ENCODE data around the gene ACOXL. TPM values are rescaled to one million over a fixed set of nuclear protein-coding genes. Genes with fewer than 3 reads are reported as not detected.

The ACOXL gene
- total RNA-seq, 1 donor = 0.10 TPM

DNA sequence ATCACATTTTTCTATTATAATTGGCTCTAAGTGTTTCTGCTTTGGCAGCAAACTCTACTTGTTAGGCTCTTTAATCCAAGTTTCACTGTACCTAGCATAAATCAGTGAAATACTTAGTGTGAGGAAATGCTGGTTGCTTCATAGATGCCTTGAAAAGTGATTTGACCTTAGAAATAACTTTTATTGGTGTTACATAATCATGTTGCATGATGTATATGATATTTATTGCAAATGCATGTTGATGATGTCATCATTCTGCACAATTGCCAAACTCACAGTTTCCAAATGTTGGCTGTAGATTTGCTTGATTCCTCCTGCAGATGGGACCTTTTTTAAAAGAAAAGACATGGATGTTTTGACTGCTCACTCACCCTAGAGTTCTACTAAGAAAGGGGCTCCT is 250.8 kb downstream of the ACOXL start:
- Histone ChIP-seq H3K27me3 (ENCODE audit: insufficient read depth, low read length) (no peaks in the 10 kb centered on the region), H3K4me1 (ENCODE audit: insufficient read depth, low read length) (peaks cover 21% of the 10 kb centered on the region), H3K9me3 (ENCODE audit: low read depth, low read length) (no peaks in the 10 kb centered on the region), H3K4me3 (ENCODE audit: low read length) (no peak overlapping the region)

DNA sequence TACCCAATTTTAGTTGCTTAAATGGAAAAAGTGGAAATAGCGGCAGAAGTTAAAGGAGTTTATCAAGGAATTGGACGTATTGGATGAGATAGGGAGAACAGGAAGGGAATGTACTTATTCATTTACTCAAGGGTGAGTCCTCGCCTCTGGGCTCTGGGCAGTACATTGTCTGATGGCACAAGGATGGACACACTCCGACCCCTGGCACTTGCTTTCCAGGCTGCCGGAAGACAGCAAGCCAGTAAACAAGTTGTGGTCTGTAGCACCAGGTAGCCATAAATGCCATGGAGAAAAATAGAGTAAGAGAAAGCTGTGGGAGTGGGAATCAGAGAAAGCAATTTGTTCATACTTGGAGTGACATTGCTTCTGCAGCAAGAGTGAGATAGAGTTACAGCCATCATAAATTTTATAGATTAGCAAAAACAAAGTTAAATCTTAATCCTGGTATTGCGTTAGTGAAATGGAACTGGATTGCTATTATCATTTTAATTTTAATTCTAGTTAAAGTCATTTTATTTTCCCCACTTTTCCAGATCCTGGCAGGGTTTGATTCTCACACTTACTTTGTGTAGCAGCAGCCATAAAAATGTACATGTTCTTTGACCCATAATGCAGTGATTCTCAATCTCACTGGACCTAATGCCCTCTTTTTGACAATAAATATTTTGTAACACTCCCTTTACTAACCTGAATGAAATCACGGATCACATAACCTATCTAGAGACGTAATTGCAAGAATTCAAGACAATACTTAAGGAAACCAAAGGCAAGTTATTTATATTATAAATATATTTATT is 252.5 kb downstream of the ACOXL start:
- H3K9me3 ChIP-seq (ENCODE audit: low read depth, low read length) = no peaks in the 10 kb centered on the region
- H3K4me1 ChIP-seq (ENCODE audit: insufficient read depth, low read length) = peaks cover 21% of the 10 kb centered on the region
- no peaks in the 10 kb centered on the region for H3K27me3 ChIP-seq (ENCODE audit: insufficient read depth, low read length)
- H3K4me3 ChIP-seq (ENCODE audit: low read length) = no peak overlapping the region

DNA sequence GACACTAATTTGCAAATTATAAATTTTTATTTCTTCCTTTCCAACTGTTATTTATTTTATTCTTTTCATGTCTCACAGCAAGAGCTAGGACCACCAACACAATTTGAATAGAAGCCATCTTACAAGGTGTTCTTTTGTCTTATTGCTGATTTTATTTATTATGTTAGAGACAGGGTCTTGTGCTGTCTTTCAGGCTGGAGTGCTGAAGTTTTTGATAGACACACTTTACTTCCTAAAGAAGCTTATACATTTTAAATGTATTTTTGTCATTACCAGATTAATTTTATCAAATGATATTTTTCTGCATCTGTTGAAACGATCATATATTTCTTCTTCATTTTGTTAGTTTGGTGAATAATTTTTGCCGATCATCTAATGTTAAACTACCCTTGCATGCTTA is 258.1 kb downstream of the ACOXL start:
- peaks cover 6% of the 10 kb centered on the region for H3K9me3 ChIP-seq (ENCODE audit: low read depth, low read length)
- no peak overlapping the region for H3K4me3 ChIP-seq (ENCODE audit: low read length)
- peaks cover 31% of the 10 kb centered on the region for H3K4me1 ChIP-seq (ENCODE audit: insufficient read depth, low read length)
- no peaks in the 10 kb centered on the region for H3K27me3 ChIP-seq (ENCODE audit: insufficient read depth, low read length)

DNA sequence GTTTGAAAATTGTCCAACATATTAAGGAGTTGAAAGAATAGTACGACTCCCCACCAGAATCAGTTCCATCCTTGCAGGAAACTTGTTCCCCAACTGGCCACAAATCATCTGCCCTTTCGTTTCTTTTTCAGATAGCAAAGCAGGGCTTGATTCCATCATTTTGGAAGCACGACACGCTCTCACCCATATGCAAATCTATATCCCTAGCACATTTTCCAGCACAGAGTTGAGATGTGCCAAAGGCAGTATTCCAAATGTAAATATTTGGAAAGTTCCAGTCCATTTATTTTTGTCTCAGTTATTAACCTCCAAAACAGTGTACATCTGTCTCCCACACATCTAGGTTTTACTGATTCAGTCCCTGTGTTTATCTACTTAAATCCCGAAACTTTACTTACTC is 259.5 kb downstream of the ACOXL start:
- H3K4me3 ChIP-seq (ENCODE audit: low read length) = no peak overlapping the region
- H3K9me3 ChIP-seq (ENCODE audit: low read depth, low read length) = peaks cover 6% of the 10 kb centered on the region
- H3K4me1 ChIP-seq (ENCODE audit: insufficient read depth, low read length) = peaks cover 36% of the 10 kb centered on the region
- no peaks in the 10 kb centered on the region for H3K27me3 ChIP-seq (ENCODE audit: insufficient read depth, low read length)

DNA sequence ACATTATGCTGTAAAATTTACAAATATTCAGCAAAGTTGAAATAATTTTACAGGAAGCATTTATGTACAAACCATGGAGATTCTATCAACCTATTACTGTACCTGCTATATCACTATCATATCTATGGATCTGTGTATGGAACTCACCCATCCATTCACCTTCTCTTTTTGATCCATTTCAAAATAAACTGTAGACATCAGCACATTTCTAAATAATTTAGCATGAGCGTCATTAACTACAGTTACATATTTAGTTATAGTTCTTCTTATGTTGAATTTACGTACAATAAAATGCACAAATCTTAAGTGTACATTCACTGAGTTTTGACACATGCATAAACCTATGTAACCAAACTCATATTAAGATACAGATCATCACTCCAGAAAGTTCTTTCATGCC is 260.5 kb downstream of the ACOXL start:
- Histone ChIP-seq H3K27me3 (ENCODE audit: insufficient read depth, low read length) (no peaks in the 10 kb centered on the region), H3K9me3 (ENCODE audit: low read depth, low read length) (peaks cover 6% of the 10 kb centered on the region), H3K4me1 (ENCODE audit: insufficient read depth, low read length) (peaks cover 36% of the 10 kb centered on the region), H3K4me3 (ENCODE audit: low read length) (no peak overlapping the region)

DNA sequence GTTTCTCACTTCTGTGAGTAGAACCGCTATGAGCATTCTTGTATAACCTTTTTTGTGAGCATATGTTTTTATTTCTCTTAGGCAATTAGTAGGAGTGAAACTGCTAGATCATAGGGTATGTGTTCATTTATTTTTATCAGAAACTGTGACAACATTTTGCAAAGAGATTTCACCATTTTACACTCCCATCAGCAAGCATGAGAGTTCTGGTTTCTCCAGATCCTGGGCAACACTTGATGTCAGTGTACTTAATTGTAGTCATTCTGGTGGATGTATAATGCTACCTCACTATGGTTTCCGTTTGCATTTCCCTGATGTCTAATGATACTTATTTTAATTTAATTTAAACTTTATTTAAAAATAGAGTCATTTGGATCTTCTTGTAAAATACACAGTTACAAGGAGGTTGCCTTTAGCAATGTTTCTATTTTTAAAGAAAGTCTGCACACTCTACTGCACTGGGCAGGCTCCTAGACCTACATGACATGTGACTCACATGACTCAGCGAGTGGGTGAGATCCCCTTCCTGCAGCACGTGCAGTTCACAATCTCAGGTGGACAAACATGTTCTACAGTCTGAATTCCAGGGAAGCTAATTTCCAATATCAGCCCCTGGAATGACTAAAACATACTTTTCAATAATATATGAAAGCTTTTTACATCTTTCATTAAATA is 261.3 kb downstream of the ACOXL start:
- no peak overlapping the region for H3K4me3 ChIP-seq (ENCODE audit: low read length)
- peaks cover 36% of the 10 kb centered on the region for H3K4me1 ChIP-seq (ENCODE audit: insufficient read depth, low read length)
- H3K9me3 ChIP-seq (ENCODE audit: low read depth, low read length) = peaks cover 6% of the 10 kb centered on the region
- no peaks in the 10 kb centered on the region for H3K27me3 ChIP-seq (ENCODE audit: insufficient read depth, low read length)

DNA sequence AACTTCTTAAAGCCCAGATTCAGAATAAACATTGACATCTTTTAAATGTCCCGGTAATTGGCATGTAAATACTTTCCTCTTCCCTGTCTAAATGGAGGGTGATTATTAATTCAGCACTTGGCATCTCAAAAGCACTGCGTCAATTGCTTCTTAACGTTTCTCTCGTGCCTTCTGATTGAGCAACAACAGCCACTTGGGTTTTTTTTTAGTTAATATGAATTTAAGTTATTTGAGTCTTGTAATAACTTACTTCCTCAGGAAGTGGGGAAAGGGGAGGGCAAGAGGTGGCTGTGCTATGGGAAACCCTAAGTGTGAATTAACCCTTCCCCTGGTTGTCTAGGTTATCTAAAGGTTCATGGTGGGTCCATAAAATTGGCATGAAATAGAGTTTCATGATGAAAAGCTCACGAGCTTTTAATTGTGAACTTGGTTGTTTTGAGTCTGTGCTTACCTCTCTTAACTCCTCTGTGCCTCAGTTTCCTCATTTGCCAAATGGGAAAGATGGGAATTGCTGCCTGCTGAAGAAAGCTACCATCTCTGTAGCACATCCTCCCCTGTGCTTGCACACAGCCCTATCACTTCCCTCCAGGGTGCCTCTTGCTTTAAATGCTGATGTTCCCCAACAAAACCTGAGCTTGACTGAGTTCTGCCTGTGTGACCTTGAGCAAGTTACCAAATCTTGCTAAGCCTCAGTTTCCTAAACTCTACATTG is 262.0 kb downstream of the ACOXL start:
- Histone ChIP-seq H3K4me1 (ENCODE audit: insufficient read depth, low read length) (peaks cover 36% of the 10 kb centered on the region), H3K4me3 (ENCODE audit: low read length) (no peak overlapping the region), H3K27me3 (ENCODE audit: insufficient read depth, low read length) (no peaks in the 10 kb centered on the region), H3K9me3 (ENCODE audit: low read depth, low read length) (peaks cover 6% of the 10 kb centered on the region)

DNA sequence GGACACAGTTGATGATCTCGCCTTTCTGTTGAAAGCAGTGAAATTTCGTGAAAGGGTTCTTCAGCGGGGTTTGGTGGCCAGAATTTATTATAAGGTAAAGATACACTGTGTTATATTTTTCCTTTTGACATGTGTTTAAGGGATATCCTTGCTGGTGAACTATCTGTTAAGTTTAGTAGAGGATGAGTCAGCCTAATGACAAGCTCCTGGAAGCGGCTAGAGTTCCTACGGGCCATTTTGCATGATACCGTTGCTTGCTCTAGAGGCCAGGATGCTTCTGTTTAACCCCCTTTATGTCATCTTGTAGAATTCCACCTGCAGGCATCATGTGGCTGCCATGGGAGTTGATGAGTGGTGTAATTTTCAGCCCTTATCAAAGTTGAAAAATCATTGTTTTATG is 263.5 kb downstream of the ACOXL start:
- Histone ChIP-seq H3K9me3 (ENCODE audit: low read depth, low read length) (peaks cover 2% of the 10 kb centered on the region), H3K4me1 (ENCODE audit: insufficient read depth, low read length) (peaks cover 36% of the 10 kb centered on the region), H3K27me3 (ENCODE audit: insufficient read depth, low read length) (no peaks in the 10 kb centered on the region), H3K4me3 (ENCODE audit: low read length) (no peak overlapping the region)

DNA sequence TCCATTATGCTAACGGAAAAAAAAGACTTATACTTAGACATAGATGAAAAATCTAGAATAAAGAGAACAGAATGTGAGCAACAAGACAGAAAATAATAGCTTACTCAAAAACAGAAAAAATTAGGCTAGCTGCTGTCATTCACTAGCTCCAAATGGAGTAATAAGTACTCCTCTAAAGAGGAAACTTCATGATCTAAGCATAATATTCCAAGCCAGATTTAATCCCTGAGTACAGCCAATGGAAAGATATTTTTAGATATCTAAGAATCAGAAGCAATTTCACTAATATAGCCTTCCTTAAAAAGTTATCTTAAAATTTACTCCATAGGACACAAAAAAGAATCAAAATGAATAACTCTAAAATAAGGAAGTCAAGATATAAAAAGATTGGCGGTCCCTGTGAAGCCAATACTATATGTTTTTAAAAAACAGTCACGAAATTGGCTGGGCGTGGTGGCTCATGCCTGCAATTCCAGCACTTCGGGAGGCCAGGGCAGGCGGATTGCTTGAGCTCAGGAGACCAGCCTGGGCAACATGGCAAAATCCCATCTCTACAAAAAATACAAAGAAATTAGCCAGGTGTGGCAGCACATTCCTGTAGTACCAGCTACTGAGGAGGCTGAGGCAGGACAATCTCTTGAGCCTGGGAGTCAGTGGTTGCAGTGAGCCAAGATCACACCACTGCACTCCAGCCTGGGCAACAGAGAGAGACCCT is 265.1 kb downstream of the ACOXL start:
- H3K4me1 ChIP-seq (ENCODE audit: insufficient read depth, low read length) = peaks cover 30% of the 10 kb centered on the region
- H3K27me3 ChIP-seq (ENCODE audit: insufficient read depth, low read length) = no peaks in the 10 kb centered on the region
- H3K4me3 ChIP-seq (ENCODE audit: low read length) = no peak overlapping the region
- no peaks in the 10 kb centered on the region for H3K9me3 ChIP-seq (ENCODE audit: low read depth, low read length)

DNA sequence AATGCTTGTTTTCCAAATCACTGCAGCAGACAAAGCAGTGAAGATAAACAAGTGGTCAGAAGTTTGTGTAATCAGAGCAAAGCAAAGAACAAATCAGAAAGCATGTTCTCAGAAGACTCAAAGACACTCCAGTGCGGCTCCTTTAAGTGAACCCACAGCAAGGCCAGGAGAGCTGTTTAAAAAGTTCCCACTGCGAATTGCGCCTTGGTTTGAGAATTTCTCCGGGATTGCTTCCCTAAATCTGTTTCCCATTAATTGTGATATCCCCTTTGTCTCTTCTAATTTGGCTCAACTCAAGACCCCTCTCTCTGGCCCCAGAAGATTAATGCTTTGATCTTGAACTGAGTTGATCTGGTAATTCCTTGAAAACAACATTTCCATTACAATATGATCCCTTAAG is 265.9 kb downstream of the ACOXL start:
- peaks cover 24% of the 10 kb centered on the region for H3K4me1 ChIP-seq (ENCODE audit: insufficient read depth, low read length)
- H3K27me3 ChIP-seq (ENCODE audit: insufficient read depth, low read length) = no peaks in the 10 kb centered on the region
- no peaks in the 10 kb centered on the region for H3K9me3 ChIP-seq (ENCODE audit: low read depth, low read length)
- H3K4me3 ChIP-seq (ENCODE audit: low read length) = no peak overlapping the region

DNA sequence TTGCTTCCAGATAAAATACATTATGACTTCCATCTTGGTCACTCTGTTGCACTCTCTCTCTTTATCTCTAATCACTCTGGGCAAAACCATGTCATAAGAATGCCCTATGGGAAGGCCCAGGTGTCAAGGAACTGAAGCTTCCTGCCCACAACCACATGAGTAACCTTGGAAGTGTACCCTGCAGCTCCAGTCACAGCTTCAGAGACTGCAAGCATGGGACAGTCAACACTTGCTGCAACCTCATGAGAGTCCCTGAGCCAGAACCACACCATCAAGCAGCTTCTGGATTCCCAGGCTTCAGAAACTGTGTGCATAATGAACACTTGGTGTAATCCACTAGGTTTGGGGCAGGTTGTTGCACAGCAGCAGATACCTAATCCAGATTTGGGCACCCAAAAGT is 267.3 kb downstream of the ACOXL start:
- Histone ChIP-seq H3K27me3 (ENCODE audit: insufficient read depth, low read length) (no peaks in the 10 kb centered on the region), H3K4me1 (ENCODE audit: insufficient read depth, low read length) (peaks cover 19% of the 10 kb centered on the region), H3K9me3 (ENCODE audit: low read depth, low read length) (no peaks in the 10 kb centered on the region), H3K4me3 (ENCODE audit: low read length) (no peak overlapping the region)

DNA sequence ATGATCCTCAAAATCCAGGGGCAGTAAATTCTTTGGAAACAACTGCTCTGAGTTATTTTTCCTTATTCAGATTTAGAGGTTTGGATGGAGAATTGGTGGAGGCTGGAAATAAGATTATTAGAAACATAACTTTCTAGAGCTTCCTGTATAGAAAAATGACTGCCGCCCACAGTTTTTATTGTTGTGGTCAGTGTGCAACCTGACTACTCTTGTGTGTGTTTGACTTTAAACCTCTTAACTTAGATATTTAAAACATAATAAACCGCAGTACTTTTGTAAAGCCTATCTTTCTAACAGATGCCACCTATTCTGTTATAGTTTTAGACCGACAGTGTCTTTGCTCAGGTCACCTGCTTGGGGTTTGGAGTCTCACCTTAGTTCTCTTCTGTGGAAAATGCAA is 272.9 kb downstream of the ACOXL start:
- peaks cover 17% of the 10 kb centered on the region for H3K4me1 ChIP-seq (ENCODE audit: insufficient read depth, low read length)
- no peak overlapping the region for H3K4me3 ChIP-seq (ENCODE audit: low read length)
- no peaks in the 10 kb centered on the region for H3K27me3 ChIP-seq (ENCODE audit: insufficient read depth, low read length)
- H3K9me3 ChIP-seq (ENCODE audit: low read depth, low read length) = no peaks in the 10 kb centered on the region

DNA sequence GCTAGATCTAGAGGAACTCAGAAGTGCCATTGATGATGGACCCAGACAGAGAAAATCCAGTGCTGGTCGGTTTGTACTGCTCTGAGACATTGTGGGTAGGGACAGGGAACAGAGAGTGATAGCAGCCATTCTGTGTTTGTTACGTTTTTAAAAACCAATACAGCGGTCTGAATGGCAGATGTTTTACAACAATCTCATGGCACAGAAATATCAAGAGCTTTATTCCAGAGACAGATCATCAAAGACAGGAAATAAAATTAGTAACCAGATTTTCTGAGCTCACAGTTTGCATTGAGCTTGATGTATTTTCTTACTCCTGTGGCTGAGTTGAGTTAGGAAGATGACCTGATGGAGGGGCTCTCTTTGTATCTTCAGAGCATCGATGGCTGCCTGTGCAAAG is 273.4 kb downstream of the ACOXL start:
- Histone ChIP-seq H3K4me3 (ENCODE audit: low read length) (no peak overlapping the region), H3K4me1 (ENCODE audit: insufficient read depth, low read length) (peaks cover 17% of the 10 kb centered on the region), H3K27me3 (ENCODE audit: insufficient read depth, low read length) (no peaks in the 10 kb centered on the region), H3K9me3 (ENCODE audit: low read depth, low read length) (no peaks in the 10 kb centered on the region)

DNA sequence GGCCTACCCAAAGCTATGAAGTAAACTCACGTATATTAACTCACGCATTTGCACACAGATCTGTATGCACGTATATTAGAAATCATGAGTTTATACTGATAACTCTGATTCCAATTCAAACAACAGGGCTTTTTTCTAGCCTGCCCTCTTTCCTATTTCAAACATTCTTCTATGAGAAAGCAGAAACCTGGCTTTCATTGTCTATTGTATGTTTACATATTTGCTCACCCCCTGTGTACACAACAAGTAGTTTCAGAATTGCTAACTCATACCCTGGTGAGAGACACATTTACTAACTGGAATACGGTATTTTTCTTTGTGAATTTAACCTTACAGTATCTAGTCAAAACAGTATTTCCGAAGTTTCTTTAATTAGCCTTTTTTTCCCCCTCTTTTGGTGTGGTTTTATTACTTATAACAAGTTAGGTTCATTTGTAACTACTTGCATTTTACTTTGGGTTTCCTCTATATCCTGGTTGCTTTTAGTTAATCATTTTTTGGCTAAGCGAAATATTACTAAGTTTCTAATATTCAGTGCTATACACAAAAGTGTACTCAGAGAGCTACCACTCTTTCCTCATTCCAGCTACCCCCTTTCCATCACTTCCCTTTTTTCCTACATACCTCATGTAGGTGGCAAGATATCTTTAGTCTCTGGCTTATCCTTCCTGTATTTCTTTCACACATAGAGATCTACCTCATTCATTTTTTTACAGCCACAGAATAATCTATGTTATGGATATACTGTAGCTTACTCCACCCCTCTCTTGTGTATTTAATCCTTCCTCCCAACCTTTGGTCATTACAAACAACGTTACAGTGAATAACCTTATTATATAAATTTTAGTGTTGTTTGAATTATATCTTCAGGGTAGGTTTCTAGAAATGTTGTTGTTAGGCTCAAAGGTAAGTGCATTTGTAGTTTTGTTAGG is 275.6 kb downstream of the ACOXL start:
- Histone ChIP-seq H3K4me3 (ENCODE audit: low read length) (no peak overlapping the region), H3K9me3 (ENCODE audit: low read depth, low read length) (peaks cover 12% of the 10 kb centered on the region), H3K27me3 (ENCODE audit: insufficient read depth, low read length) (no peaks in the 10 kb centered on the region), H3K4me1 (ENCODE audit: insufficient read depth, low read length) (peaks cover 17% of the 10 kb centered on the region)
